Common myeloid progenitor, CD34-positive (primary cell): Measurements from ENCODE around the gene FSIP1.

ENCODE experiments used
- CTCF ChIA-PET: fragments of 350-600 bp; sonication (Branson Sonifier 250); formaldehyde crosslinking; loops from one replicate; lab custom pipeline; 2021; ENCODE audit warnings: antibody characterized with exemption; lab: Charles Lee
- POLR2A ChIA-PET: fragments of 350-600 bp; sonication (Branson Sonifier 250); formaldehyde crosslinking; loops from one replicate; lab custom pipeline; 2021; ENCODE audit warnings: antibody characterized with exemption; lab: Charles Lee
- DNase-seq, 3 donors: peaks; one replicate each; pipeline versions ENCODE4 v3.0.0 to v3.0.0-alpha.2; 2013
- H3K27ac ChIP-seq, 2 experiments: 1 replicate in 1 of 2; 2 replicates in 1 of 2; pipeline ENCODE4 v1.7.0; 2013; ENCODE audit warnings: inconsistent platforms in 2 of 2, low read length in 2 of 2, mild to moderate bottlenecking in 2 of 2, low read depth in 1 of 2, moderate library complexity in 1 of 2; ENCODE audit not compliant: severe bottlenecking in 2 of 2, insufficient read depth in 1 of 2, poor library complexity in 1 of 2
- H3K27me3 ChIP-seq, 5 experiments: replicated peaks in 2 of 5; 1 replicate in 3 of 5; 2 replicates in 2 of 5; pipeline versions ENCODE4 v1.6.1 to v1.7.0; 2013; ENCODE audit warnings: low read length in 4 of 5, mild to moderate bottlenecking in 2 of 5, moderate library complexity in 2 of 5, inconsistent platforms in 1 of 5; ENCODE audit not compliant: insufficient read depth in 5 of 5, control insufficient read depth in 4 of 5
- H3K36me3 ChIP-seq, 4 experiments: 1 replicate in 2 of 4; 2 replicates in 2 of 4; pipeline versions ENCODE4 v1.6.1 to v1.7.0; 2013; ENCODE audit warnings: low read length in 3 of 4, control low read depth in 1 of 4, mild to moderate bottlenecking in 1 of 4; ENCODE audit not compliant: control insufficient read depth in 4 of 4, insufficient read depth in 4 of 4
- H3K4me1 ChIP-seq, 4 experiments: 1 replicate in 3 of 4; 2 replicates in 1 of 4; pipeline versions ENCODE4 v1.6.1 to v1.7.1; 2013; ENCODE audit warnings: low read length in 3 of 4, mild to moderate bottlenecking in 3 of 4, control low read depth in 1 of 4, inconsistent platforms in 1 of 4, moderate library complexity in 1 of 4; ENCODE audit not compliant: control insufficient read depth in 4 of 4, insufficient read depth in 4 of 4; ENCODE audit errors: control extremely low read depth in 1 of 4
- H3K4me3 ChIP-seq, 7 experiments: 1 replicate in 4 of 7; 2 replicates in 3 of 7; pipeline versions ENCODE4 v1.5.1 to v1.7.0; 2013; ENCODE audit warnings: mild to moderate bottlenecking in 7 of 7, low read length in 6 of 7, moderate library complexity in 6 of 7, inconsistent platforms in 2 of 7, low read depth in 2 of 7, control low read depth in 1 of 7; ENCODE audit not compliant: insufficient read depth in 4 of 7, control insufficient read depth in 1 of 7; ENCODE audit errors: extremely low read depth in 1 of 7
- H3K9me3 ChIP-seq, 5 experiments: 1 replicate in 4 of 5; 2 replicates in 1 of 5; pipeline versions ENCODE4 v1.6.1 to v1.7.1; 2013; ENCODE audit warnings: low read length in 4 of 5, mild to moderate bottlenecking in 2 of 5, inconsistent platforms in 1 of 5, low read depth in 1 of 5, moderate library complexity in 1 of 5; ENCODE audit not compliant: control insufficient read depth in 4 of 5, insufficient read depth in 2 of 5; ENCODE audit errors: control extremely low read depth in 1 of 5
- WGBS: methylation state at CpG from one replicate; pipeline ENCODE4 v1.1.5; 2013; ENCODE audit not compliant: insufficient coverage; 5-methylcytosine and 5-hydroxymethylcytosine counted together

The FSIP1 gene

DNA sequence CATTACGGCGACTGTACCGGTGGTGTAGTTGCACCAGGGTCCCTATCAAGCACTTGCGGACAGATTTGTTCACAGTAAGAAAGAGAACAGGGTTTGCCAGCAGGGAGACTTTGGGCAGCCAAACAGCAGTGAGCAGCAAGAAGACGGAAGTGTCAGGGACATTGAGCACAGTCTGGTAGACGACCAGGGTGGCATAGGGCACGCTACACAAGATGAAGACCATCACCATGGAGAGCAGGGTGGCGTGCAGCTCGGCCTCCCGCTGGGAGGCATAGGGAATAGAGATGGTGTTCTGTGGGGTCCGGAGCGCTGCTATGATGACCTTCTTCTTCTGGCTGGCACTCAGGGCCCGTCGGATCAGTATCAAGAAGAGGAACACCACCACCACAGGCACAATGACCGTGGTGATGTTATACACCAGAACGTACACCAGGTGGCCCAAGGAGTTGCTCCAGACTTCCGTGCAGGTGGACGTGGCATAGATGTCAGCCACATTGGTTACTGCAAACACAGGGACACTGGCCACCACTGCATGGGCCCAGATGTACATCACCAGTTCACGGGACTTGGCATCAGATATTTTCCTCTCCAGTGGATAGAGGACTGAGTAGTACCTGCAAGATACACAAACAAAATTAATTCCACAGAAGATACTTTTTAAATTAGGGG lies 19.1 kb upstream of the FSIP1 start:
- H3K27ac ChIP-seq = no peak overlapping the region
- POLR2A ChIA-PET = no interaction called here
- no peaks in the 10 kb centered on the region for H3K9me3 ChIP-seq
- DNase-seq = no peak
- CTCF ChIA-PET = no interaction called here
- H3K36me3 ChIP-seq = no peaks in the 10 kb centered on the region
- no peak overlapping the region for H3K4me3 ChIP-seq
- H3K27me3 ChIP-seq = no peaks in the 10 kb centered on the region
- WGBS = 96% methylated on average over 17 of the region's 19 CpGs
- no peaks in the 10 kb centered on the region for H3K4me1 ChIP-seq

DNA sequence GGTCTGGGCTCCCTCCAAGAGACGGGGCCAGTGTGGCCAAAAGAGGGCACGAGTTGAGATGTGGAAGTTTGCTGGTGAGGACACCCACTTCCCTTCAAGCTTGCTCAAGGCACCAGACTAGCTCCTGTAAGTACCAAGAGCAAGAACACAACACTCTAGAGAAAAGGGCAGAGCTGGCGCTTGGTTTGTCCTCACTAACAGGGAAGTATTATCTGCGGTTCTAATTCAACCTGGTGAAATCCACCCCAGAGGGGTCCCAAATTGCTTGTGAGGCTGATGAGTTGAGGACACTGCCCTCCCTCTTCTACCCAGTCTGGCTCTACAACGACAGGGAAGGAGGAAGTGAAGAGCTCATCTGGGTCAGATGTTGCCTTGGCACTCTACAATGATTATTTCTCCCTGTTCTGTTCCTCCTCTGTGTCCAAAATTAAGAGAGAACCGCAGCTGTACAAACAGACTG lies 16.9 kb upstream of the FSIP1 start:
- H3K9me3 ChIP-seq = no peaks in the 10 kb centered on the region
- peaks cover 0 to 9% (median 1%) of the 10 kb centered on the region in 4 experiments for H3K4me1 ChIP-seq
- ChIA-PET POLR2A (no interaction called here), CTCF (interaction anchor here (1.3 to 2.0 kb wide), 2 partner anchors 11 to 50 kb away, joined by 4 to 5 read pairs; no protein-coding TSS in a partner anchor)
- no peaks in the 10 kb centered on the region for H3K36me3 ChIP-seq
- no peaks in the 10 kb centered on the region for H3K27me3 ChIP-seq
- H3K4me3 ChIP-seq = no peak overlapping the region
- no peak overlapping the region for H3K27ac ChIP-seq
- no peak for DNase-seq
- 91% methylated on average over 4 of the region's 6 CpGs for WGBS

DNA sequence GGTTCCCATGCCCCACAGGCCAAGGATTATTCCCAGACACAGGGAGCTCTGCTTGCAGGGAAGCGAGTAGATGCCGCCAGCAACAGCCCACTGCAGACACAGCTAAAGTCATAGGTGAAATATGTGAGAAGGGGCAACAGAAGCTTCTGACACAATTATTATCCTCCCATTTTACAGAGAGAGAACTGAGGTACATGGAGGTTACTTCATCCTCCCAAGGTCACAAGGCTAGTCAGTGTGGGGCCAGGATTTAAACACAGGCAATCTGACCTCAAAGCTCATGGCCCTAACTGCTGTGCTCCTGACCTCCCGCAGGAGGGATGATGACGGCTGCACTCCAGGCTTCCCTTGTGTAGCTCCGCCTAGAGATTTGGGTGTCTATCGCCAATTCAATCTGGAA lies 15.7 kb upstream of the FSIP1 start:
- CTCF ChIA-PET = interaction anchor here (0.9 to 2.6 kb wide), 3 partner anchors 10 to 77 kb away, joined by 3 to 10 read pairs (median 9); no protein-coding TSS in a partner anchor
- POLR2A ChIA-PET = no interaction called here
- Histone ChIP-seq H3K27me3 (no peaks in the 10 kb centered on the region), H3K4me3 (no peak overlapping the region), H3K4me1 (peaks cover 0 to 17% (median 1%) of the 10 kb centered on the region in 4 experiments), H3K9me3 (no peaks in the 10 kb centered on the region), H3K36me3 (no peaks in the 10 kb centered on the region), H3K27ac (no peak overlapping the region)
- WGBS = 100% methylated on average over 2 of the region's 6 CpGs
- no peak for DNase-seq

DNA sequence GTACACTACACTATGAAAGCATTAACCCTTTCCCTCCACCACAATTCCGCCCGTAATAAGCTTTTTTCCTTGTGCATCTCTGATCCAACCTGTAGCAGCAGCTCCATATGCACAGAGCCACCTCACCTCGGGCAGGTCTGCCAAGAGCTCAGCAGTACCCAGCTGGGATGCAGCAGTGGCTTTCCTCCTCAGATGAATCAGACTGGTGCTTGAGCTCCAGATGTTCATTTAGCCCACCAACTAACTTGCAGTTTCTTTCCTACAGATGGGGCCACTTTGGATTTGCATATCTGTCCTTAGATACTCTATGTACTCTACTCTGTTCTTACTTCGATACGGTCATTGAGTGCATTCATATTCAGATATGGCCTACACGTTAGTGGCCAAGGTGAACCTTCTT lies 14.8 kb upstream of the FSIP1 start:
- no peak overlapping the region for H3K4me3 ChIP-seq
- no peaks in the 10 kb centered on the region for H3K27me3 ChIP-seq
- no peaks in the 10 kb centered on the region for H3K36me3 ChIP-seq
- WGBS = 100% methylated on average over 6 of the region's 6 CpGs
- peaks cover 0 to 25% (median 3%) of the 10 kb centered on the region in 4 experiments for H3K4me1 ChIP-seq
- no peak for DNase-seq
- ChIA-PET CTCF (interaction anchor here (2.0 to 2.6 kb wide), 2 partner anchors 9 to 78 kb away, joined by 9 to 10 read pairs; no protein-coding TSS in a partner anchor), POLR2A (no interaction called here)
- H3K9me3 ChIP-seq = no peaks in the 10 kb centered on the region
- H3K27ac ChIP-seq = no peak overlapping the region

DNA sequence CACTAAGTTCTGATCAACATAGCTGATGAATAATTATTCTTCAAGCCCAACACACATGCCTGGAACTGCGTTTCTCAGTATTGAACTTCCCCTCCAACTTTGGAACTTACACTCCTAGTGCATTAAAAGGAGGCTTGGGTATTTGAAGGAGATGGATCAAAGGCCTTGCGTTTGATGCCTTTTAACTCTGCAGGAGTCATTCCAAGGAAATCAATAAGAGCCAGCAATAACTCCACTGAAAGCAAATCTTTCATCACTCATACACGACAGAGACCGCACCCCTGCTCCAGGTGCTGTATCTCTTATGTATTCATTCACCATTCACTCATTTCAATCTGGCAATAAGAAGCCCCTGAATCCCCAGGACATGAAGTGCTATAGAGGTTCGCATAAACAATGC lies 14.0 kb upstream of the FSIP1 start:
- DNase-seq = no peak
- Histone ChIP-seq H3K36me3 (no peaks in the 10 kb centered on the region), H3K4me3 (no peak overlapping the region), H3K27me3 (no peaks in the 10 kb centered on the region), H3K4me1 (peaks cover 0 to 25% (median 3%) of the 10 kb centered on the region in 4 experiments), H3K9me3 (no peaks in the 10 kb centered on the region), H3K27ac (no peak overlapping the region)
- 100% methylated on average over 3 of the region's 5 CpGs for WGBS
- ChIA-PET CTCF (interaction anchor here (2.0 to 2.6 kb wide), 2 partner anchors 8 to 79 kb away, joined by 9 to 10 read pairs; no protein-coding TSS in a partner anchor), POLR2A (no interaction called here)

DNA sequence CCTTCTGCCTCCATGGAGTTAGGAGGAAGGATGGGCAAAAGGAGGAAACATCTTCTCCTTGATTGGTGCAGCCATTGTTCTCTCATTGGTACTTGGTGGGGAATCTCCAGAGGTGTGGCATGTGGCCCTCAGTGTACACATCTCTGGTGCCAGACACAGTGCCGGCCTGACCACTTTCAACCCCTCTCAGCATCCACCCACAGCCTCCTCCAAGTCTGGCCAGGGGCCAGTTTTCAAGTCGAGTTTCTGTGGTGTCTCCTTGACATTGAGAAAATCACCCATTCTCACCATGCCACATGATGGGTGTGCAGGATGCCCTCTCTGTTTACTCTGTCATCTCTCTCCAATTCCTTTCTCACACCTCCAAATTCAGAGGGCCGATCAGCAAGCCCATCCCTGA lies 12.8 kb upstream of the FSIP1 start:
- ChIA-PET CTCF (interaction anchor here (1.0 to 1.7 kb wide), 2 partner anchors 8 to 78 kb away, joined by 3 to 4 read pairs; no protein-coding TSS in a partner anchor), POLR2A (no interaction called here)
- Histone ChIP-seq H3K9me3 (no peaks in the 10 kb centered on the region), H3K4me3 (no peak overlapping the region), H3K27ac (no peak overlapping the region), H3K36me3 (no peaks in the 10 kb centered on the region), H3K4me1 (peaks cover 0 to 25% (median 3%) of the 10 kb centered on the region in 4 experiments), H3K27me3 (no peaks in the 10 kb centered on the region)
- no peak for DNase-seq
- WGBS = 77% methylated on average over 3 of the region's 3 CpGs

DNA sequence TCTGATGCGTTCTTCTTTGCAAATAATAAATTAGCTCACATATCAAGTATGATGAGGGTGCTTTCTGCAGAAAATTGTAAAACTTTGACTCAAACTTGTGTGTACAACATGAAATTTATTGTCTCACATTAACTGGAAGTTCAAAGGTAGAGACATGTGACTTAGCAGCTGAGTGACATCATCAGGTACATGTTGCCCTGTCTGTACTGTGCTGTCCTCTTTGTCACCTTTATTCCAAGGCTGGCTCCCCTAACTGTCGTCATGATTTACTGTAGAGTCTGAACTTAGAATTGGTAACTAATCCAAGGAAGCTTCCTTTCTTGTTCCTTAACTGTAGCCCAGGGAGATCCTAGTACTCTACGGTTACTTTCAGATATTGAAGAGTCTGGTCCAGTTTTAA lies 12.3 kb upstream of the FSIP1 start:
- Histone ChIP-seq H3K27me3 (no peaks in the 10 kb centered on the region), H3K9me3 (no peaks in the 10 kb centered on the region), H3K4me3 (no peak overlapping the region), H3K4me1 (peaks cover 0 to 25% (median 3%) of the 10 kb centered on the region in 4 experiments), H3K27ac (no peak overlapping the region), H3K36me3 (no peaks in the 10 kb centered on the region)
- CTCF ChIA-PET = interaction anchor here (1.0 to 1.7 kb wide), 3 partner anchors 9 to 78 kb away, joined by 3 to 4 read pairs (median 4); no protein-coding TSS in a partner anchor
- POLR2A ChIA-PET = no interaction called here
- DNase-seq = peak in 1 of 3 donors; percentile 43
- WGBS = 64% methylated on average over 2 of the region's 3 CpGs
